Pancreas (tissue), 10 donors: ENCODE measurements around the gene PRDM16. TPM values are rescaled to one million over a fixed set of nuclear protein-coding genes. Genes with fewer than 3 reads are reported as not detected.

Source experiments
- ATAC-seq, 4 donors: fragments of 200-7000 bp; cut with Tn5 transposase; one replicate each; pipeline versions ENCODE4 v1.8.0 to v1.9.1; 2020; ENCODE audit warnings: mild to moderate bottlenecking in 4 of 4, moderate library complexity in 4 of 4
- DNase-seq, 6 donors: peaks; one replicate each; pipeline ENCODE4 v3.0.0-alpha.2; 2020
- FAIRE-seq: peaks from 2 replicates; lab custom pipeline; 2012; peaks lifted over from hg19 to GRCh38; lab: Jason Lieb, UNC
- H3K27ac ChIP-seq, 4 donors: fragments of 200-600 bp; sonication (generic); 1 replicate in 3 of 4; 2 replicates in 1 of 4; pipeline versions ENCODE4 v1.5.0 to v1.8.0; 2020
- H3K27me3 ChIP-seq, 4 donors: fragments of 200-600 bp; one replicate each; pipeline ENCODE4 v1.8.0; 2021
- H3K36me3 ChIP-seq, 3 donors: fragments of 200-600 bp; sonication (generic) in 1 of 3; one replicate each; pipeline versions ENCODE4 v1.5.0 to v1.8.0; 2020 to 2021
- H3K4me1 ChIP-seq, 3 donors: fragments of 200-600 bp; one replicate each; pipeline ENCODE4 v1.8.0; 2021
- H3K4me3 ChIP-seq, 4 donors: fragments of 200-600 bp; sonication (generic) in 2 of 4; one replicate each; pipeline versions ENCODE4 v1.5.0 to v1.8.0; 2020 to 2021
- H3K9me3 ChIP-seq, 4 donors: fragments of 200-600 bp; one replicate each; pipeline ENCODE4 v1.8.0; 2021
- CTCF ChIP-seq, 4 donors: fragments of 200-600 bp; sonication (generic) in 3 of 4; IDR thresholded peaks; one replicate each; pipeline versions ENCODE4 v1.5.0 to v1.8.0; 2021; ENCODE audit warnings: antibody characterized with exemption in 4 of 4
- WGBS, 2 donors: extraction: QIAGEN DNeasy Blood & Tissue Kit; methylation state at CpG; one replicate each; pipeline ENCODE4 v1.1.7; 2013; 5-methylcytosine and 5-hydroxymethylcytosine counted together
- intact Hi-C, 3 donors: fragments of 100-400 bp; cut with DNase I; formaldehyde crosslinking; loops; one replicate each; pipeline versions ENCODE4 v1.11.1 to v1.14.2; 2022
- polyA plus RNA-seq, 2 donors: library from polyadenylated mRNA; stranded (reverse); fragments of 200-250 nt; gene quantifications; one replicate each; pipeline ENCODE4 v1.2.3, GENCODE V29; 2013
- total RNA-seq, 6 donors: library from RNA; stranded (reverse); fragmentation: NEBNext Ultra II Directional in 4 of 6; extraction: Animal tissue kit (Norgen Biotek cat#: 25700) in 4 of 6; gene quantifications; one replicate each; pipeline versions ENCODE4 v1.2.1 to v1.2.4, GENCODE V29; 2021 to 2023
- donor health status: healthy with polysubstance abuse.
- donor health status: DM: no; HTN: no; CAD: no; lungs with moderate emphysema.
- donor health status: DM: no; HTN: no; CAD: no.
- donor health status: control.
- donor health status: control.
- donor health status: Bipolar disorder and iron deficiency.
- donor health status: DM: yes; HTN: yes; CAD: no.
- donor health status: DM: no; HTN: no; CAD: no.
- donor health status: DM: no; HTN: no; CAD: no.
- donor health status: DM: yes; HTN: yes; CAD: no.

Gene PRDM16
- total and polyA plus RNA-seq, 8 donors: 6.6 to 19.2 (median 14.9) TPM

DNA sequence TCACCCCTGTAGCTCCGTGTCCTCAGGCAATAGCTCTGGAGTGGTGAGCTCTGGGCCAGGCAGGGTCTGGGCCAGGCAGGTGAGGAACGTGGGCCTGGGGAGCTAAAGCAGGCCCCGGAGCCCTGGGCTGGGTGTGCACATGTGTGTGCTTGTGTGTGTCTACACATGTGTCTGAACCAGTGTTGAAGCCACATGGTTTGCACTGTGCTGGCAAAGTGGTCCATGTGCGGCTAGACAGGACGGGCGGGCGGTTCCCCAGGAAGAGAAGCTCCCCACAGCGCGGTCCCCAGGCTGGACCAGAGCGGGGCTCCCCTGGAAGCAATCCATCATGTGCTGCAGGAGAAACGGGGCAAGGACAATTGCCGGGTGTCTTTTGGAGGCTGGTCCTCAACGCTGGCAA is 84.2 kb downstream of the PRDM16 start:
- H3K27me3 ChIP-seq: no peaks in the 10 kb centered on the region
- TF ChIP-seq CTCF (IDR thresholded peaks at IDR 0.05): no peak
- no peaks in the 10 kb centered on the region for H3K9me3 ChIP-seq
- intact Hi-C loops: no loop called here
- no peaks in the 10 kb centered on the region for H3K4me1 ChIP-seq
- FAIRE-seq (no peak), DNase-seq (no peak), ATAC-seq (no peak)
- H3K4me3 ChIP-seq: no peak overlapping the region
- H3K36me3 ChIP-seq: no peaks in the 10 kb centered on the region
- no peak overlapping the region for H3K27ac ChIP-seq
- WGBS, 2 donors: 88 to 91% methylated on average over 13 of the region's 13 CpGs

DNA sequence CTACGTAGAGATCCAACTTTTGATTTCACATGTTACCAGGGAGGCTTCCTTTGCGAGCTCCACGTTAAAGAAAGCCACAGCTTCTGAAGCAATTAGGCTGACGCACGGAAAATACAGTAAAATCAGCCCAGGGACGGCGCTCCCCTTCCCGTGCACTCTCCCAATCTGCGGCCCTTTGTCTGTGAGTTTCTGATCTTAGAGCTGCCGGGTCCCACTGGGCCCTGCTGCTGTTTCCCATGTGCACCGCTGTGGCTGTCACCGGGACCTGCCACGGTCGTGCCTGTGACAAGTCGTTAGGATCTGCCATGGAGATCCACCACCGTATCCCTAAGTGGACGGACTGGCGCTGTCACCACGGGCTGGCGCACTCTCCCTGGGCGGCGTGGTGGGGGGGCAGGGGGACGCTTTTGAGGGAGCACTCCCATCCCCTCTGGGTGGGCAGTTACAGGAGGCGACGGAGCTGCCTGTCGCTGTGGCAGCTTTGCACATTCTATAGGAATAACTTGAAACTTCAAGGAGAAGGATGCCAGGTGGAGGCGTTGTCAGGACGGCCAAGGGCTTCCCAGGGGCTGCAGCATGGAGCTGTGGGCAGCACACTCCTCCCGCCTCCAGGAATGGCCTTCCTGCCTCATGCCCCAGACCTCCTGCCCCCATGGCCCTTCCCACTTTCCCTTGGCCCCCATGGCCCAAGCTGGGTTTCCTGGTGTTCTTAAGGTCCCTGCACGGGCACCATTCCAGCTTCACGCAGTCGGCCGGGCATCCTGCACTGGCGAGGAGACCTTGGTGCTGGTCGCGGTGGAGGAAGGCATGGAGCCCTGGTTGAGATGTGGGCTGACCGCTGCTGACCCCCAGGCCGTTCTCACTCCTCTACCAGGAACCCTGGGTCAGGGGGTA is 85.1 kb downstream of the PRDM16 start:
- no peak for FAIRE-seq
- Histone ChIP-seq H3K36me3 (no peaks in the 10 kb centered on the region), H3K9me3 (no peaks in the 10 kb centered on the region), H3K4me3 (no peak overlapping the region), H3K27ac (no peak overlapping the region), H3K4me1 (no peaks in the 10 kb centered on the region), H3K27me3 (no peaks in the 10 kb centered on the region)
- no peak for DNase-seq
- 86 to 88% methylated on average over 38 of the region's 38 CpGs for WGBS, 2 donors
- intact Hi-C loops: no loop called here
- TF ChIP-seq CTCF (IDR thresholded peaks at IDR 0.05): no peak
- ATAC-seq: no peak

DNA sequence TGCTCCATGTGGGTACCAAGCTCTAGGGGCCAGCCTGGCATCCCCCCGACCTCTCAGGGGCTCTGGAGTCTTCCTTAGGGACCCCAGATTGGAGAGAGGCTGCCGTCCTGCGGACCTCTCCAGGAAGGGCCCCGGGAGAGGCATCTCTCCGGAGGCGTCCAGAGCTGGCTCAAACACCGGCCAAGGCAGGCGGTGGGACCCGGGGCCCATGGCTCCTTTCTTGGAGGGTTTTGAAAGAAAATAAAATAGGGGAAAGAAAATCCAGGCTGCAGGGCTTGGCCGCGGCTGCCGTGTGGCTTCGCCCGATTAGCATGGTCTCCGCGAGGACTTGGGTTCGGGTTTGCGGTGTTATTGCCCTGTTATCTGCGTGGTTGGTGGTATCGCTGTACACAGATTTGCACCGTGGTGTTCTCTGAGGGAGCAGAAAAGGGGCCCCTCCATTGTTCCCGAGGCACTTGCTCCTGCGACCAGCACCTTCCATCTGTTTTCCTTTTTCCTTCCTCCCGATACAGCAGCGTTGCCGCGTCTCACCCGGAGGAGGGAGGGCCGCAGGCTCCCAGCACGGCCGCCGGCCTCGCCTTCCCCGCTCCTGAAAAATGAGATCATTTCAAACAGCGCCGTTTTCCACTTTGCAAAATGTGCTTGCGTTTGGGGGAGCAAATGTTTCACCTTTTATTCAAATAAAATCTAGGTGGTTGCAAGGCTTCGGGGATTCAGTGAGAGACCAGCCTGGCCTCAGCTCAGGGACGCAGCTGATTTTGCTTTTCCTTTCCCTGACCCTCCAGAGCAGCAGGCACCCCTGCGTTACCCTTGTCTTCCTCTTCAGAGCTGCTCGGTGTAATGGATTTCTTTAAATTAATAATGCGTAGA is 86.3 kb downstream of the PRDM16 start:
- H3K36me3 ChIP-seq: no peaks in the 10 kb centered on the region
- no peaks in the 10 kb centered on the region for H3K9me3 ChIP-seq
- FAIRE-seq: no peak
- peak in 1 of 4 donors; percentile 17 for ATAC-seq
- WGBS, 2 donors: 85 to 86% methylated on average over 42 of the region's 42 CpGs
- no peak overlapping the region for H3K27ac ChIP-seq
- TF ChIP-seq CTCF (IDR thresholded peaks at IDR 0.05): no peak
- no peak overlapping the region for H3K4me3 ChIP-seq
- no peak for DNase-seq
- no peaks in the 10 kb centered on the region for H3K4me1 ChIP-seq
- H3K27me3 ChIP-seq: no peaks in the 10 kb centered on the region
- intact Hi-C loops: no loop called here

- ATAC-seq (no peak), FAIRE-seq (no peak), DNase-seq (no peak)
- Histone ChIP-seq H3K36me3 (no peaks in the 10 kb centered on the region), H3K9me3 (no peaks in the 10 kb centered on the region), H3K27ac (no peak overlapping the region), H3K4me3 (no peak overlapping the region), H3K4me1 (no peaks in the 10 kb centered on the region), H3K27me3 (no peaks in the 10 kb centered on the region)
- no peak for TF ChIP-seq CTCF (IDR thresholded peaks at IDR 0.05)
- intact Hi-C loops: no loop called here
- WGBS, 2 donors: 44 to 47% methylated on average over 5 of the region's 5 CpGs
These were observed 86.9 kb downstream of the PRDM16 start for GRCh38 chr1:3155926-3156220.
